CD4-positive, alpha-beta T cell (primary cell): Measurements from ENCODE around the gene FUZ. TPM values are rescaled to one million over a fixed set of nuclear protein-coding genes. Genes with fewer than 3 reads are reported as not detected.

Experiments
- ATAC-seq: fragments of 200-7000 bp; cut with Tn5 transposase; one replicate; pipeline ENCODE4 v1.10.0; 2022; ENCODE audit warnings: mild to moderate bottlenecking; ENCODE audit not compliant: poor library complexity
- CTCF ChIA-PET: fragments of 350-600 bp; sonication (Branson Sonifier 250); formaldehyde crosslinking; loops from one replicate; lab custom pipeline; 2021; ENCODE audit warnings: antibody characterized with exemption, inconsistent platforms; lab: Charles Lee
- POLR2A ChIA-PET: fragments of 350-600 bp; sonication (Branson Sonifier 250); formaldehyde crosslinking; loops from one replicate; lab custom pipeline; 2021; ENCODE audit warnings: antibody characterized with exemption, inconsistent platforms; lab: Charles Lee
- DNase-seq, 14 experiments: peaks; one replicate each; pipeline ENCODE4 v3.0.0-alpha.2; 2013 to 2020; ENCODE audit warnings: mixed read lengths in 2 of 14
- H3K27ac ChIP-seq, 2 donors: one replicate each; pipeline versions ENCODE4 v1.5.1 to v1.7.0; 2013; ENCODE audit warnings: low read length in 2 of 2, low read depth in 1 of 2, mild to moderate bottlenecking in 1 of 2
- H3K27me3 ChIP-seq, 2 experiments: 1 replicate in 1 of 2; 2 replicates in 1 of 2; pipeline versions ENCODE4 v1.6.1 to v1.7.0; 2013; ENCODE audit warnings: low read length in 2 of 2, control low read depth in 1 of 2, mild to moderate bottlenecking in 1 of 2, moderate library complexity in 1 of 2; ENCODE audit not compliant: insufficient read depth in 2 of 2, control insufficient read depth in 1 of 2
- H3K36me3 ChIP-seq: one replicate; pipeline ENCODE4 v1.6.1; 2013; ENCODE audit warnings: low read length, control low read depth; ENCODE audit not compliant: insufficient read depth
- H3K4me1 ChIP-seq: one replicate; pipeline ENCODE4 v1.6.1; 2013; ENCODE audit warnings: low read length, control low read depth; ENCODE audit not compliant: insufficient read depth
- H3K4me3 ChIP-seq: one replicate; pipeline ENCODE4 v1.5.1; 2013; ENCODE audit warnings: mild to moderate bottlenecking, low read length, moderate library complexity
- H3K9me3 ChIP-seq, 2 experiments: 1 replicate in 1 of 2; 2 replicates in 1 of 2; pipeline versions ENCODE4 v1.6.1 to v1.7.0; 2013; ENCODE audit warnings: low read length in 2 of 2, mild to moderate bottlenecking in 2 of 2, control low read depth in 1 of 2, moderate library complexity in 1 of 2; ENCODE audit not compliant: control insufficient read depth in 1 of 2, insufficient read depth in 1 of 2
- H3K27ac Mint-ChIP-seq: one replicate; pipeline ENCODE4 v1.8.0; 2020; ENCODE audit warnings: mixed read lengths
- H3K27me3 Mint-ChIP-seq: one replicate; pipeline ENCODE4 v1.8.0; 2021; ENCODE audit warnings: mixed read lengths
- H3K36me3 Mint-ChIP-seq: one replicate; pipeline ENCODE4 v1.8.0; 2021; ENCODE audit warnings: low read depth, mixed read lengths
- H3K4me1 Mint-ChIP-seq: one replicate; pipeline ENCODE4 v1.8.0; 2021; ENCODE audit warnings: low read depth, mixed read lengths
- H3K4me3 Mint-ChIP-seq: one replicate; pipeline ENCODE4 v1.8.0; 2020; ENCODE audit warnings: mild to moderate bottlenecking, mixed read lengths
- H3K9me3 Mint-ChIP-seq: one replicate; pipeline ENCODE4 v1.8.0; 2020; ENCODE audit warnings: mixed read lengths
- intact Hi-C, 2 experiments: fragments of 100-400 bp; cut with DNase I in 1 of 2; cut with micrococcal nuclease in 1 of 2; formaldehyde crosslinking; loops; one replicate each; pipeline versions ENCODE4 v1.15.1 to v1.9.0; 2023 to 2025; cut with DNase I, micrococcal nuclease
- microRNA-seq: library from miRNA; unstranded; fragments of <30 nt; microRNA quantifications from one replicate; pipeline ENCODE4 v1.2.0, GENCODE V29; 2021; ENCODE audit warnings: borderline microRNAs expressed, borderline replicate concordance
- total RNA-seq, 174 experiments: library from RNA in 2 of 174; stranded (reverse) in 2 of 174; gene quantifications; one replicate each; pipeline ENCODE4 v1.2.3 and lab custom pipeline; 2021 to 2026
- TF ChIP-seq, protein P1 (sequence below): fragments of 200-600 bp; IDR thresholded peaks from one replicate; pipeline ENCODE4 v1.8.0; 2022; ENCODE audit warnings: antibody characterized with exemption, mild to moderate bottlenecking

FUZ gene
- total RNA-seq, 2 experiments from 2014 or later, result 14.9 to 15.2 TPM

DNA sequence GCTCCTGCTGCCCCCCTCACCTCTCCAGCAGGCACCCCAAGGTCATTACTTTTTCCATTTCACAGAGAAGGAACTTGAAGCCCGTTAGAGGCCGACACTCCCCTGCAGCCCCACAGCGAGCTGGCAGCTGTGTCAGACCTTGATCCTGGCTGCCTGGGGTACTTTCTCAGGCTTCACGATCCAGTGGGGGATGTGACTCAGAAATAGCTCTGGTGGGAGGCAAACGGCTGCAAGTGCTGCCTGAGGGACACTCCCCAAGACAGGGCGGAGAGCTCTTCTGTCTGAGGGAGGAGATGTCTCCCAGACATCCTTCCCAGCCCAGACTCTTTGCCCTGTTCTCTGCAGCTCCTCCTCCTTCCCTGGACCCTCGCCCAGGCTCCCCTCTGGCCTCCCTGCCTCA is 54.8 kb downstream of the FUZ start:
- DNase-seq (no peak), ATAC-seq (no peak)
- H3K9me3 ChIP-seq, result peaks cover 4 to 15% of the 10 kb centered on the region in 2 experiments
- peaks cover 5% of the 10 kb centered on the region for H3K4me1 ChIP-seq
- Mint-ChIP-seq H3K4me3 (no peak overlapping the region), H3K36me3 (no peaks in the 10 kb centered on the region), H3K9me3 (no peaks in the 10 kb centered on the region), H3K27me3 (no peaks in the 10 kb centered on the region), H3K4me1 (peaks cover 5% of the 10 kb centered on the region), H3K27ac (no peak overlapping the region)
- ChIA-PET CTCF (no interaction called here), POLR2A (no interaction called here)
- TF ChIP-seq, protein P1, sequence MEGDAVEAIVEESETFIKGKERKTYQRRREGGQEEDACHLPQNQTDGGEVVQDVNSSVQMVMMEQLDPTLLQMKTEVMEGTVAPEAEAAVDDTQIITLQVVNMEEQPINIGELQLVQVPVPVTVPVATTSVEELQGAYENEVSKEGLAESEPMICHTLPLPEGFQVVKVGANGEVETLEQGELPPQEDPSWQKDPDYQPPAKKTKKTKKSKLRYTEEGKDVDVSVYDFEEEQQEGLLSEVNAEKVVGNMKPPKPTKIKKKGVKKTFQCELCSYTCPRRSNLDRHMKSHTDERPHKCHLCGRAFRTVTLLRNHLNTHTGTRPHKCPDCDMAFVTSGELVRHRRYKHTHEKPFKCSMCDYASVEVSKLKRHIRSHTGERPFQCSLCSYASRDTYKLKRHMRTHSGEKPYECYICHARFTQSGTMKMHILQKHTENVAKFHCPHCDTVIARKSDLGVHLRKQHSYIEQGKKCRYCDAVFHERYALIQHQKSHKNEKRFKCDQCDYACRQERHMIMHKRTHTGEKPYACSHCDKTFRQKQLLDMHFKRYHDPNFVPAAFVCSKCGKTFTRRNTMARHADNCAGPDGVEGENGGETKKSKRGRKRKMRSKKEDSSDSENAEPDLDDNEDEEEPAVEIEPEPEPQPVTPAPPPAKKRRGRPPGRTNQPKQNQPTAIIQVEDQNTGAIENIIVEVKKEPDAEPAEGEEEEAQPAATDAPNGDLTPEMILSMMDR, result no peak
- no peak overlapping the region for H3K27ac ChIP-seq
- H3K27me3 ChIP-seq, result no peaks in the 10 kb centered on the region
- no peaks in the 10 kb centered on the region for H3K36me3 ChIP-seq
- intact Hi-C loops, result no loop called here
- no peak overlapping the region for H3K4me3 ChIP-seq

Small RNAs within 50 kb of the gene (microRNA-seq; reads per million reads assigned to microRNA genes)
- gene MIR4749, result 0.81 reads per million
- gene MIR6799, result not detected
- gene MIR6800, result not detected

Other genes starting within 250 kb of the FUZ start
- gene NOSIP, start 232.7 kb downstream of the FUZ start, total RNA-seq, result 100 to 1,000 TPM; 202 to 203 TPM
- under 1 TPM; 0.49 to 0.78 TPM for gene PRRG2, start 232.0 kb downstream of the FUZ start, total RNA-seq
- 10 to 100 TPM; 41.7 to 42.2 TPM for gene PRR12, start 222.1 kb downstream of the FUZ start, total RNA-seq
- gene RRAS, start 173.1 kb downstream of the FUZ start, total RNA-seq, result 1 to 10 TPM; 4.2 to 4.7 TPM
- gene SCAF1, start 171.1 kb downstream of the FUZ start, total RNA-seq, result 10 to 100 TPM; 30.6 to 34.8 TPM
- 100 to 1,000 TPM; 109 to 119 TPM for gene IRF3, start 147.4 kb downstream of the FUZ start, total RNA-seq
- gene BCL2L12, start 147.4 kb downstream of the FUZ start, total RNA-seq, result 10 to 100 TPM in 1 of 2 experiments, 1 to 10 TPM in 1; 9.9 to 11.3 TPM
- 10 to 100 TPM; 41.5 to 46.4 TPM for gene PRMT1, start 136.0 kb downstream of the FUZ start, total RNA-seq
- gene ADM5, start 123.7 kb downstream of the FUZ start, total RNA-seq, result 1 to 10 TPM; 2.1 to 2.5 TPM
- gene CPT1C, start 122.2 kb downstream of the FUZ start, total RNA-seq, result under 1 TPM; 0.47 to 0.59 TPM
- gene TSKS, start 50.0 kb downstream of the FUZ start, total RNA-seq, result 1 to 10 TPM; 2.1 to 2.9 TPM
- 10 to 100 TPM; 28.2 to 28.9 TPM for gene AP2A1, start 46.3 kb downstream of the FUZ start, total RNA-seq
- gene MED25, start 5.0 kb upstream of the FUZ start, total RNA-seq, result 10 to 100 TPM; 67.2 to 67.8 TPM
- gene PTOV1, start 37.9 kb upstream of the FUZ start, total RNA-seq, result 100 to 1,000 TPM; 127 to 134 TPM
- 10 to 100 TPM; 96.1 to 98.1 TPM for gene PNKP, start 54.3 kb upstream of the FUZ start, total RNA-seq
- gene AKT1S1, start 64.1 kb upstream of the FUZ start, total RNA-seq, result 10 to 100 TPM; 15.1 to 15.8 TPM
- gene TBC1D17, start 64.4 kb upstream of the FUZ start, total RNA-seq, result 10 to 100 TPM; 35.5 to 35.8 TPM
- gene IL4I1, start 83.6 kb upstream of the FUZ start, total RNA-seq, result 1 to 10 TPM; 4.7 to 5.4 TPM
- gene ATF5, start 115.9 kb upstream of the FUZ start, total RNA-seq, result 10 to 100 TPM; 16.3 to 19.1 TPM
- gene NUP62, start 116.2 kb upstream of the FUZ start, total RNA-seq, result 10 to 100 TPM; 19.2 to 21.7 TPM
- gene SIGLEC11, start 147.9 kb upstream of the FUZ start, total RNA-seq, result under 1 TPM in 1 of 2 experiments, not detected in 1; 0.08 TPM
- 10 to 100 TPM; 65.1 to 65.4 TPM for gene VRK3, start 212.1 kb upstream of the FUZ start, total RNA-seq
- gene ZNF473, start 212.7 kb upstream of the FUZ start, total RNA-seq, result 1 to 10 TPM; 2.6 to 2.8 TPM